A549 (cell line): ENCODE measurements around the gene CNTNAP1. TPM values are rescaled to one million over a fixed set of nuclear protein-coding genes. Genes with fewer than 3 reads are reported as not detected.

Experiments used
- ATAC-seq, 2 experiments: fragments of 200-7000 bp in 1 of 2; fragments of >200 bp in 1 of 2; cut with Nextera tagmentation in 1 of 2; cut with Tn5 transposase in 1 of 2; 3 replicates each; pipeline versions ENCODE4 v1.8.0 to v1.9.1; 2018 to 2020; ENCODE audit warnings: mild to moderate bottlenecking in 1 of 2, moderate library complexity in 1 of 2
- CTCF ChIA-PET: fragments of 300-600 bp; sonication (Branson Sonifier 250); formaldehyde crosslinking; extraction: SDS; loops from one replicate; lab custom pipeline; 2021; ENCODE audit warnings: antibody characterized with exemption, inconsistent platforms; lab: Yijun Ruan, JAX
- POLR2A ChIA-PET: fragments of 350-600 bp; formaldehyde crosslinking; extraction: SDS; loops from one replicate; lab custom pipeline; 2021; ENCODE audit warnings: antibody characterized with exemption, inconsistent platforms; lab: Yijun Ruan, JAX
- DNase-seq, 2 experiments: peaks; one replicate each; pipeline versions ENCODE4 v3.0.0 to v3.0.0-alpha.2; 2011 to 2016; ENCODE audit warnings: low read depth in 1 of 2, low spot score in 1 of 2
- FAIRE-seq: peaks from 2 replicates; lab custom pipeline; 2011; peaks lifted over from hg19 to GRCh38; lab: Jason Lieb, UNC
- H3K27ac ChIP-seq, 2 experiments: fragments of >200 bp; sonication (Bioruptor Twin); formaldehyde crosslinking; 3 replicates each; pipeline ENCODE4 v1.5.1; 2016 to 2017
- H3K4me1 ChIP-seq: fragments of >200 bp; sonication (Bioruptor Twin); formaldehyde crosslinking; 3 replicates; pipeline ENCODE4 v1.6.1; 2016
- H3K4me2 ChIP-seq: fragments of >200 bp; sonication (Bioruptor Twin); formaldehyde crosslinking; 3 replicates; pipeline ENCODE4 v1.6.1; 2016
- H3K4me3 ChIP-seq: fragments of >200 bp; sonication (Bioruptor Twin); formaldehyde crosslinking; 3 replicates; pipeline ENCODE4 v1.5.1; 2016
- H3K9me3 ChIP-seq: fragments of >200 bp; sonication (Bioruptor Twin); formaldehyde crosslinking; 3 replicates; pipeline ENCODE4 v1.6.1; 2016
- CBX8 ChIP-seq: fragments of 200-600 bp; sonication (generic); IDR thresholded peaks from 2 replicates; pipeline ENCODE4 v1.6.1; 2016
- CEBPB ChIP-seq, 2 experiments: fragments of >200 bp in 1 of 2; sonication (Bioruptor Twin) in 1 of 2; formaldehyde crosslinking in 1 of 2; IDR thresholded peaks; 2 replicates each; pipeline ENCODE4 v1.6.1; 2012 to 2016
- CHD2 ChIP-seq: fragments of 150-350 bp; IDR thresholded peaks from 2 replicates; pipeline ENCODE4 v1.6.1; 2014; ENCODE audit warnings: low read length; ENCODE audit not compliant: partially characterized antibody
- E2F6 ChIP-seq: IDR thresholded peaks from 2 replicates; pipeline ENCODE4 v1.6.1; 2012; ENCODE audit warnings: low read depth, borderline replicate concordance
- EHF ChIP-seq: fragments of 250-450 bp; sonication (Bioruptor Pico); IDR thresholded peaks from 2 replicates; pipeline ENCODE4 v1.5.0; 2020; ENCODE audit warnings: mild to moderate bottlenecking
- EP300 ChIP-seq, 2 experiments: fragments of >200 bp; sonication (Bioruptor Twin); formaldehyde crosslinking; IDR thresholded peaks; 2 replicates in 1 of 2; 3 replicates in 1 of 2; pipeline ENCODE4 v1.6.1; 2016 to 2017
- HDAC2 ChIP-seq: fragments of 200-600 bp; sonication (generic); IDR thresholded peaks from 2 replicates; pipeline ENCODE4 v1.6.1; 2016
- HOXB13 ChIP-seq: fragments of 250-450 bp; sonication (Bioruptor Pico); IDR thresholded peaks from 2 replicates; pipeline ENCODE4 v1.5.0; 2020; ENCODE audit warnings: low read depth, mild to moderate bottlenecking, moderate library complexity
- HOXB5 ChIP-seq: fragments of 250-450 bp; sonication (Bioruptor Pico); IDR thresholded peaks from 2 replicates; pipeline ENCODE4 v1.5.0; 2020; ENCODE audit warnings: mild to moderate bottlenecking, moderate library complexity
- JUN ChIP-seq, 2 experiments: fragments of >200 bp; sonication (Bioruptor Twin); formaldehyde crosslinking; IDR thresholded peaks; 2 replicates in 1 of 2; 3 replicates in 1 of 2; pipeline ENCODE4 v1.6.1; 2016 to 2017
- JUNB ChIP-seq: fragments of >200 bp; sonication (Bioruptor Twin); formaldehyde crosslinking; IDR thresholded peaks from 2 replicates; pipeline ENCODE4 v1.6.1; 2016
- MYC ChIP-seq: IDR thresholded peaks from 2 replicates; pipeline ENCODE4 v1.6.1; 2012; ENCODE audit warnings: mild to moderate bottlenecking, inconsistent platforms, low read length, improper control_type of control experiment, borderline replicate concordance
- NFE2L2 ChIP-seq: fragments of 150-350 bp; conservative IDR thresholded peaks from 2 replicates; pipeline ENCODE4 v1.6.1; 2014; ENCODE audit warnings: low read length
- NPAS2 ChIP-seq: fragments of 250-450 bp; sonication (Bioruptor Pico); IDR thresholded peaks from 2 replicates; pipeline ENCODE4 v1.8.0; 2022; ENCODE audit warnings: mild to moderate bottlenecking, moderate library complexity, borderline replicate concordance
- NR3C1 ChIP-seq: fragments of >200 bp; sonication (Bioruptor Twin); formaldehyde crosslinking; IDR thresholded peaks from 3 replicates; pipeline ENCODE4 v1.6.1; 2017
- PHF8 ChIP-seq: fragments of 200-600 bp; sonication (generic); IDR thresholded peaks from 2 replicates; pipeline ENCODE4 v1.6.1; 2016; ENCODE audit warnings: low read depth, mild to moderate bottlenecking, antibody characterized with exemption, moderate library complexity, borderline replicate concordance
- TFCP2L1 ChIP-seq: fragments of 250-450 bp; sonication (Bioruptor Pico); IDR thresholded peaks from 2 replicates; pipeline ENCODE4 v1.5.0; 2021; ENCODE audit warnings: mild to moderate bottlenecking
- TP53 ChIP-seq: fragments of 250-450 bp; sonication (Bioruptor Pico); IDR thresholded peaks from 2 replicates; pipeline ENCODE4 v1.5.0; 2021; ENCODE audit warnings: mild to moderate bottlenecking, moderate library complexity
- ZC3H11A ChIP-seq: fragments of 450-650 bp; IDR thresholded peaks from 2 replicates; pipeline ENCODE4 v1.6.1; 2014; ENCODE audit warnings: antibody characterized with exemption, mild to moderate bottlenecking
- ZSCAN20 ChIP-seq: fragments of 250-450 bp; sonication (Bioruptor Pico); IDR thresholded peaks from 2 replicates; pipeline ENCODE4 v1.8.0; 2022; ENCODE audit warnings: mild to moderate bottlenecking, moderate library complexity
- WGBS: methylation state at CpG from one replicate; pipeline ENCODE4 v1.1.6; 2017; ENCODE audit errors: missing lambda C conversion rate; 5-methylcytosine and 5-hydroxymethylcytosine counted together
- polyA plus RNA-seq, 4 experiments: library from polyadenylated mRNA; depleted of rRNA in 3 of 4; stranded (reverse); fragments of >200 nt; fragmentation: RNase III in 1 of 4; extraction: RNeasy Plus Mini Kit Qiagen cat#74134 plus additional on column Dnase treatment in 1 of 4; gene quantifications; 2 replicates in 3 of 4; 3 replicates in 1 of 4; pipeline ENCODE4 v1.2.3, GENCODE V29; 2011 to 2017
- TF ChIP-seq, protein P1 (sequence below): fragments of 450-650 bp; IDR thresholded peaks from 2 replicates; pipeline ENCODE4 v1.6.1; 2014; ENCODE audit warnings: antibody characterized with exemption
- TF ChIP-seq, protein P2 (sequence below): IDR thresholded peaks from 2 replicates; pipeline ENCODE4 v1.6.1; 2012
- TF ChIP-seq, protein P3 (sequence below): IDR thresholded peaks from 2 replicates; pipeline ENCODE4 v1.6.1; 2012
- TF ChIP-seq, protein P4 (sequence below): fragments of 150-350 bp; IDR thresholded peaks from 2 replicates; pipeline ENCODE4 v1.6.1; 2014; ENCODE audit warnings: low read depth, mild to moderate bottlenecking, low read length

Gene CNTNAP1
- polyA plus RNA-seq, 2 of the 4 experiments (the other 2 are of a cell fraction) = 6.3 to 8.2 TPM

DNA sequence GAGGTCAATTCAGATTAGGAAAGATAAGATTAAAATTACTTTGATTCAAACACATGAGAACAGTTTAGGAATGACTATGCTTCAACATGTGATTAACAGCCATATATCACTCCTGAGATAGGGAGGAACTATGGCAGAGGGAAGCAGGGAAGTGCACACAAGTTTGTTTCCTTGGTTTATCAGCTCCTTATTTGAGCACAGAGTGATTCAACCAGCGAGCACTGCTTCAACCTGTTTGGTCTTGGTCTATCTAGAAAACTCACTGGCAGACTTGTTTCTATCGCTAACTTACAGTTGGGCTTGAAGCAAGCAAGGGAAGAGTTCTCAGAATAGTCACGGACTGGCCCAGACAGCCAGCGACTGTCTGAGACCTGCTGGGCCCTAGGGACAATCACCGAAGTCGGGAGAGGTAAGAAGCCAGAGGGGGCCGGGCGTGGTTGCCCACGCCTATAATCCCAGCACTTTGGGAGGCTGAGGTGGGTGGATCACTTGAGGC lies 49.3 kb upstream of the CNTNAP1 start:
- no peak for FAIRE-seq
- CTCF ChIA-PET = interaction anchor here (0.5 to 3.4 kb wide), 6 partner anchors 13 to 95 kb away, joined by 3 to 14 read pairs (median 4); no protein-coding TSS in a partner anchor
- 76% methylated on average over 9 of the region's 9 CpGs for WGBS

GRCh38 chr17:42639525-42640113 lies 42.7 kb upstream of the CNTNAP1 start:
- DNase-seq (no peak), ATAC-seq (peak; percentile 27 to 46; a peak in 3 of 6 replicates), FAIRE-seq (no peak)
- H3K4me3 ChIP-seq = no peak overlapping the region
- no peak overlapping the region for H3K27ac ChIP-seq
- no peaks in the 10 kb centered on the region for H3K9me3 ChIP-seq
- no peaks in the 10 kb centered on the region for H3K4me1 ChIP-seq
- H3K4me2 ChIP-seq = no peak overlapping the region
- 74% methylated on average over 6 of the region's 7 CpGs for WGBS
- TF ChIP-seq TP53 (CRISPR knock-in tag) (no peak), PHF8 (no peak)
- TF ChIP-seq, all 56 proteins: peak for 0
- POLR2A ChIA-PET = no interaction called here
- CTCF ChIA-PET = interaction anchor here (1.1 to 1.7 kb wide), 2 partner anchors 36 to 40 kb away, joined by 3 read pairs; no protein-coding TSS in a partner anchor

More for the DNA sequence above, 49.3 kb upstream of the CNTNAP1 start:
- ATAC-seq (peak; percentile 49 to 50; a peak in 4 of 6 replicates), DNase-seq (no peak)
- Histone ChIP-seq H3K27ac (no peak overlapping the region), H3K4me1 (no peaks in the 10 kb centered on the region), H3K9me3 (no peaks in the 10 kb centered on the region), H3K4me2 (no peak overlapping the region), H3K4me3 (no peak overlapping the region)
- TF ChIP-seq MYC (no peak), JUNB (no peak), E2F6 (no peak), EP300 (IDR thresholded peaks at IDR 0.05) (no peak), ZSCAN20 (no peak), NR3C1 (no peak), CEBPB (IDR thresholded peaks at IDR 0.05) (no peak), HOXB13 (no peak), TFCP2L1 (CRISPR knock-in tag) (no peak), JUN (IDR thresholded peaks at IDR 0.05) (no peak), HDAC2 (no peak), NPAS2 (CRISPR knock-in tag) (no peak)
- TF ChIP-seq, protein P1, sequence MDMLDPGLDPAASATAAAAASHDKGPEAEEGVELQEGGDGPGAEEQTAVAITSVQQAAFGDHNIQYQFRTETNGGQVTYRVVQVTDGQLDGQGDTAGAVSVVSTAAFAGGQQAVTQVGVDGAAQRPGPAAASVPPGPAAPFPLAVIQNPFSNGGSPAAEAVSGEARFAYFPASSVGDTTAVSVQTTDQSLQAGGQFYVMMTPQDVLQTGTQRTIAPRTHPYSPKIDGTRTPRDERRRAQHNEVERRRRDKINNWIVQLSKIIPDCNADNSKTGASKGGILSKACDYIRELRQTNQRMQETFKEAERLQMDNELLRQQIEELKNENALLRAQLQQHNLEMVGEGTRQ = no peak
- TF ChIP-seq, protein P2, sequence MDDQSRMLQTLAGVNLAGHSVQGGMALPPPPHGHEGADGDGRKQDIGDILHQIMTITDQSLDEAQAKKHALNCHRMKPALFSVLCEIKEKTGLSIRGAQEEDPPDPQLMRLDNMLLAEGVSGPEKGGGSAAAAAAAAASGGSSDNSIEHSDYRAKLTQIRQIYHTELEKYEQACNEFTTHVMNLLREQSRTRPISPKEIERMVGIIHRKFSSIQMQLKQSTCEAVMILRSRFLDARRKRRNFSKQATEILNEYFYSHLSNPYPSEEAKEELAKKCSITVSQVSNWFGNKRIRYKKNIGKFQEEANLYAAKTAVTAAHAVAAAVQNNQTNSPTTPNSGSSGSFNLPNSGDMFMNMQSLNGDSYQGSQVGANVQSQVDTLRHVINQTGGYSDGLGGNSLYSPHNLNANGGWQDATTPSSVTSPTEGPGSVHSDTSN = no peak
- TF ChIP-seq, protein P3, sequence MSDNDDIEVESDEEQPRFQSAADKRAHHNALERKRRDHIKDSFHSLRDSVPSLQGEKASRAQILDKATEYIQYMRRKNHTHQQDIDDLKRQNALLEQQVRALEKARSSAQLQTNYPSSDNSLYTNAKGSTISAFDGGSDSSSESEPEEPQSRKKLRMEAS = no peak
- POLR2A ChIA-PET = interaction anchor here (0.8 kb wide), 1 partner anchor 26 kb away, joined by 5 read pairs; the partner anchor contains the start of gene TUBG2

GRCh38 chr17:42640121-42640520 lies 42.2 kb upstream of the CNTNAP1 start:
- no peak overlapping the region for H3K4me2 ChIP-seq
- TF ChIP-seq, protein P4, sequence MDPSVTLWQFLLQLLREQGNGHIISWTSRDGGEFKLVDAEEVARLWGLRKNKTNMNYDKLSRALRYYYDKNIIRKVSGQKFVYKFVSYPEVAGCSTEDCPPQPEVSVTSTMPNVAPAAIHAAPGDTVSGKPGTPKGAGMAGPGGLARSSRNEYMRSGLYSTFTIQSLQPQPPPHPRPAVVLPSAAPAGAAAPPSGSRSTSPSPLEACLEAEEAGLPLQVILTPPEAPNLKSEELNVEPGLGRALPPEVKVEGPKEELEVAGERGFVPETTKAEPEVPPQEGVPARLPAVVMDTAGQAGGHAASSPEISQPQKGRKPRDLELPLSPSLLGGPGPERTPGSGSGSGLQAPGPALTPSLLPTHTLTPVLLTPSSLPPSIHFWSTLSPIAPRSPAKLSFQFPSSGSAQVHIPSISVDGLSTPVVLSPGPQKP = no peak
- no peak for TF ChIP-seq CBX8
- TF ChIP-seq EHF (CRISPR knock-in tag) = no peak
- TF ChIP-seq HOXB5 = no peak
- TF ChIP-seq ZC3H11A = no peak
- no peak for TF ChIP-seq CHD2
- TF ChIP-seq NFE2L2 = peak; percentile 73
- TF ChIP-seq, all 56 proteins: peak for 1
- ATAC-seq = no peak
- Histone ChIP-seq H3K27ac (no peak overlapping the region), H3K4me3 (no peak overlapping the region), H3K4me1 (no peaks in the 10 kb centered on the region), H3K9me3 (no peaks in the 10 kb centered on the region)
- DNase-seq = no peak
- no peak for FAIRE-seq
- ChIA-PET POLR2A (no interaction called here), CTCF (no interaction called here)
- 91% methylated on average over 4 of the region's 4 CpGs for WGBS
